SK-N-MC (cell line): ENCODE results near the gene KCNJ10.

Experiments
- EZH2 ChIP-seq: fragments of 200-600 bp; sonication (generic); IDR thresholded peaks from one replicate; pipeline ENCODE4 v1.6.1; 2017; ENCODE audit warnings: antibody characterized with exemption
- FOXP2 ChIP-seq: optimal IDR thresholded peaks from 2 replicates; pipeline ENCODE3; 2011; ENCODE audit warnings: mild to moderate bottlenecking, moderate library complexity; ENCODE audit not compliant: insufficient read depth; ENCODE audit errors: extremely low read length, control extremely low read depth
- POLR2AphosphoS5 ChIP-seq: IDR thresholded peaks from 2 replicates; pipeline ENCODE4 v1.6.1; 2012; ENCODE audit warnings: mild to moderate bottlenecking, low read depth, low read length, borderline replicate concordance

DNA sequence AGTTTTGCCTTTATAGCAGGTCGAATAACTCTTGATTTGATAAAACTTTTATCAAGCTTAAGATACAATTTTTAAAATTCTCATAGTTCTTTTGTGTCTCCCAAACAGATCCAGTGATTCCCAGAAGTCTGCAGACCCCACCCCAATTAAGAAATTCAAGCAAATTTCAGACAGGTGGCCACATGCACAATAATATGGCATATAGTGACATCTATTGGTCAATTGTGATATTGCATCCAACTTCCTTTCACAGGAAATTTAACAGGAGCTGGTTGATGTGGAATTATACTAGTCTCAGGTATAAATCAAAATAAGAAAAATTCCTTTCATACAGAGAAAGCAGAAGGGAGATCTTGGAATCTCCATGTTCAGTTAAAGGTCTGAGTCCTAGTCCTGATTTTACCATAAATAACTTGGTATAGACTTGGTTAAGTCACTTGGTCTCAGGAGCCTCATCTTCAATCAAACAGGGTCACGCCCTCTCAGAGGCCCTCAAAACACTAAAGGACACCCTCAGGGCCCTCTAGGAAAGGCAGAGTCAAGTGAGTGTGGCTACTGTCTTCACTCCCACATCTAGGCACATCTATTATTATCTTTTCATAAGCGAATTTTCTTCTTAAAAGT is 62.3 kb downstream of the KCNJ10 start:
- TF ChIP-seq POLR2AphosphoS5 (no peak), EZH2 (no peak), FOXP2 (no peak)
